Glutamatergic neuron (in vitro differentiated cells): Measurements from ENCODE around the gene MYO1B. TPM values are rescaled to one million over a fixed set of nuclear protein-coding genes. Genes with fewer than 3 reads are reported as not detected.
"Not testable (repeated sequence)": the region's sequence is repeated elsewhere in the genome, so short reads cannot be mapped to it uniquely, and the experiment has no call there.

ENCODE experiments used
- DNase-seq: peaks from one replicate; pipeline ENCODE4 v3.0.0; 2022
- H3K27ac Mint-ChIP-seq: one replicate; pipeline ENCODE4 v1.8.0; 2020; ENCODE audit warnings: mild to moderate bottlenecking, mixed read lengths, inconsistent platforms; ENCODE audit not compliant: unreplicated experiment
- H3K27me3 Mint-ChIP-seq: one replicate; pipeline ENCODE4 v1.8.0; 2020; ENCODE audit warnings: mild to moderate bottlenecking, moderate library complexity, mixed read lengths, inconsistent platforms; ENCODE audit not compliant: unreplicated experiment
- H3K36me3 Mint-ChIP-seq: one replicate; pipeline ENCODE4 v1.8.0; 2020; ENCODE audit warnings: mild to moderate bottlenecking, mixed read lengths, inconsistent platforms; ENCODE audit not compliant: unreplicated experiment
- H3K4me1 Mint-ChIP-seq: one replicate; pipeline ENCODE4 v1.8.0; 2020; ENCODE audit warnings: mild to moderate bottlenecking, low read depth, mixed read lengths, inconsistent platforms; ENCODE audit not compliant: unreplicated experiment
- H3K4me3 Mint-ChIP-seq: one replicate; pipeline ENCODE4 v1.8.0; 2020; ENCODE audit warnings: mild to moderate bottlenecking, mixed read lengths, inconsistent platforms; ENCODE audit not compliant: unreplicated experiment
- H3K9me3 Mint-ChIP-seq: one replicate; pipeline ENCODE4 v1.8.0; 2020; ENCODE audit warnings: mild to moderate bottlenecking, moderate library complexity, mixed read lengths, inconsistent platforms; ENCODE audit not compliant: unreplicated experiment
- CTCF ChIP-seq: fragments of 200-600 bp; sonication (generic); IDR thresholded peaks from one replicate; pipeline ENCODE4 v1.5.0; 2021; ENCODE audit not compliant: partially characterized antibody, unreplicated experiment
- total RNA-seq: library from RNA; stranded (reverse); fragmentation: NEBNext Ultra II Directional; extraction: Animal tissue kit (Norgen Biotek cat#: 25700); gene quantifications from one replicate; pipeline ENCODE4 v1.2.1, GENCODE V29; 2021; ENCODE audit not compliant: unreplicated experiment

MYO1B gene
- total RNA-seq, 1 donor from 2014 or later, result 129 TPM

DNA sequence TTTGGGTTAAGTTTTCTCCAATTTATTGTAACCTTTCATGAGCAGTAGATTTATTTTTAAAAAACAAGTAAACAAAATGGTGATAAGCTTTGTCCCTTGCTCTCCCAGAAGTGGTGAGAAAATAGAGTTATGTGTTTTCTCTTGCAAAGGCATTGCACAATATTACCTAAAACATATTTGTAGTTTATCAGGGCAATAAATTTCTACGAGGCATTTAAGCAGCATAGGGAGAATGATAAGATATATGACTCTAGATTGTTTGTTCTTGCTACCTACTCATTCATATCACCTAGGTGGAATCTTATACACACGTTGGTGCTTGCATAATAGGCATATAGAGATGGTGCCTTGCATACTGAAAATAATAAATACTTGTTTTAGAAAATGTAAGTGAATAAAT, 201.7 kb downstream of the MYO1B start:
- H3K4me3 Mint-ChIP-seq, result no peak overlapping the region
- H3K4me1 Mint-ChIP-seq, result no peaks in the 10 kb centered on the region
- no peak for TF ChIP-seq CTCF
- no peak for DNase-seq
- H3K27me3 Mint-ChIP-seq, result peaks cover under 1% of the 10 kb centered on the region
- H3K27ac Mint-ChIP-seq, result no peak overlapping the region
- no peaks in the 10 kb centered on the region for H3K36me3 Mint-ChIP-seq
- peaks cover 1% of the 10 kb centered on the region for H3K9me3 Mint-ChIP-seq

DNA sequence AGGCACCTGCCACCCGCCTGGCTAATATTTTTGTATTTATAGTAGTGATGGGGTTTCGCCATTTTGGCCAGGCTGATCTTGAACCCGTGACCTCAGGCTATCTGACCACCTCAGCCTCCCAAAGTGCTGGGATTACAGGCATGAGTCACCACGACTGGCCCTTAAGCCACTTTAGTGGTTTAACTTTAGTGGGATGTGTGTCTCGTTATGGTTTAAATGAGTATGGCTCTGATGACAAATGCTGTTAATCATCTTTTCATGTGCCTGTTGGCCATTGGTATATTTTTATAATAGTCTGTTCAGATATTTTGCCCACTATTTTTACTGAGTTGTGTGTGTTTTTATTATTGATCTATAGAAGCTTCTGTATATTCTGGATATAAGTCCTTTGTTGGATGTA, 205.9 kb downstream of the MYO1B start:
- no peak for TF ChIP-seq CTCF
- no peak overlapping the region for H3K4me3 Mint-ChIP-seq
- H3K27me3 Mint-ChIP-seq, result peaks cover 3% of the 10 kb centered on the region
- peaks cover 2% of the 10 kb centered on the region for H3K4me1 Mint-ChIP-seq
- DNase-seq, result no peak
- H3K27ac Mint-ChIP-seq, result no peak overlapping the region
- H3K9me3 Mint-ChIP-seq, result peaks cover 4% of the 10 kb centered on the region
- H3K36me3 Mint-ChIP-seq, result peaks cover 6% of the 10 kb centered on the region

DNA sequence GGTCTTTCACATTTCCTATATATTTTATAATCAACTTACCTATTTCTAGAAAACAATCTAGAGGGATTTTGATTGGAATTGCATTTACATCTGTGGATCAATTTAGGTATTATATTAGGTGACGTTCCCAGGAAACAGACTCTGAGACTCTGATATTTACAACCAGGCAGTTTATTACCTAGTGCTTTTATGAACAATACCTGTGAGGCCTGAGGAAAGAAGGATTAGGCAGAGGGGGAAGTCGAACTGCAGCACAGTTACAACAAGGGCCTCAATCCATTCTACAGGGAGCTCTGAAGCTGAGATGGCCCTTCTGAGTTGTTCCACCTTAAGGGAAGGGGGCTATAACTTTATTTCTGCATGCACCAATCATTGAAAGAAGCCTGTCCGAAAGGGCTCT, 206.9 kb downstream of the MYO1B start:
- no peak overlapping the region for H3K27ac Mint-ChIP-seq

DNA sequence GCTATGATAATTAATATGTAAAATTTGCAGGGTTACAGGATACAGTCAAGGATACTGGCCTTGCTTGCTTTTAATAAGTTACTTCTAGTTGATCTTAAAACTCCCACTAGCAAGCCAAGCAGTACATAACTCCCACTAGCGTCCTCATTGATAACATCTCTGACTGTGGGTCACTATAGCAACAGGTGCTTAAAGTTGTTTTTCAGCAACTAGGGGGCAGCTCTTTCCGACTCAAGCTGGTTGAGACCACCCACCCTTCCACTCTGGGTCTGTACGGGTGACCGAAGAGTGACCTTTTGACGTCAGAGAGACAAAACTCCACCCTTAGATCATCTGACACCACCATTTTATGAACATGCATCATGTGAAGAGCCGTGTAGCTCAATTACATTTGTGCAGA, 208.6 kb downstream of the MYO1B start:
- Mint-ChIP-seq H3K4me1 (peaks cover 2% of the 10 kb centered on the region), H3K36me3 (peaks cover 6% of the 10 kb centered on the region), H3K27ac (no peak overlapping the region), H3K4me3 (no peak overlapping the region), H3K9me3 (peaks cover 4% of the 10 kb centered on the region), H3K27me3 (peaks cover 3% of the 10 kb centered on the region)
- no peak for TF ChIP-seq CTCF
- DNase-seq, result no peak

More for the DNA sequence above, 206.9 kb downstream of the MYO1B start:
- Mint-ChIP-seq H3K4me3 (no peak overlapping the region), H3K27me3 (peaks cover 3% of the 10 kb centered on the region), H3K4me1 (peaks cover 2% of the 10 kb centered on the region), H3K36me3 (peaks cover 6% of the 10 kb centered on the region), H3K9me3 (peaks cover 4% of the 10 kb centered on the region)
- no peak for TF ChIP-seq CTCF
- no peak for DNase-seq

- not testable (repeated sequence) for H3K4me1 Mint-ChIP-seq, H3K9me3 Mint-ChIP-seq, H3K4me3 Mint-ChIP-seq, DNase-seq, H3K27me3 Mint-ChIP-seq
- Mint-ChIP-seq H3K27ac (peak overlapping the region; percentile 87), H3K36me3 (peaks cover 19% of the 10 kb centered on the region)
These were observed 211.3 kb downstream of the MYO1B start for GRCh38 chr2:191456506-191456905.

- peaks cover 13% of the 10 kb centered on the region for H3K36me3 Mint-ChIP-seq
- H3K27me3 Mint-ChIP-seq, result no peaks in the 10 kb centered on the region
- H3K4me1 Mint-ChIP-seq, result peaks cover 13% of the 10 kb centered on the region
- no peak for TF ChIP-seq CTCF
- H3K4me3 Mint-ChIP-seq, result no peak overlapping the region
- H3K27ac Mint-ChIP-seq, result no peak overlapping the region
- H3K9me3 Mint-ChIP-seq, result no peaks in the 10 kb centered on the region
- DNase-seq, result no peak
These were observed 214.0 kb downstream of the MYO1B start for GRCh38 chr2:191459158-191459557.
